Measurements from ENCODE around the gene EPAS1.

DNA sequence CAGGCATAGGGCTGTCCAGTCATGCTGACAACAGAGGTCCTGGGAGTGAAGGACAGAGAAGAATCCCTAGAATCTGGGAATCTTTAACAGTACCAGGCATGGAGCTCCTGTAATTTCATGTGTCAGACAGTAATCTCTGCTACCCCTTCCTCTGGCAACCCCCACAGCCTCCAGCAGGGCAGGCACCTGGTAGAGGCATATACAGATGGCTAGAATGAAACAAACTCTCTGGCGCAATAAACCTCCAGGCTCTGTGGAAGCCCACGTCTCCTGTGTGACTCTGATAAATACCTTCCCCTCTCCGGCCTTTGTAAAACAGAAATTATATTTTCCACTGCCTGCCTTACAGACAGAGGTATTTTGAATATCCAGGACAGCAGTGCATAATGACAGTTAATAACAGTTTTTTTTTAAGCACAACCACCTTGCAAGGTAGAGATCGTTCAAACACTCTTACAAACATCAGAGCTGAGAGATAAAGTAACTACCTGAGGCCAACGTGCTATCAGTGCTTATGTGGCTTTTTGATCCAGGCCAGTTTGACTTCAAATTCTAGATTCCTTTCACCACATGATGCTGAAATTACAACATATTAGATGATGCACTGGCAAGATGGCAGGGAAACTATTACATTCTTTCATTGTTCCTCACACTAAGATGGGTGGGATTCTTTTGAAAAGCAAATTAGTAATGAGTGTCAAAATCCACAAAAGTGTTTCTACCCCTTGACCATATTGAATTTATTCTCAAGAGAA is 134.5 kb downstream of the EPAS1 start:
- TF ChIP-seq ARNTL (CRISPR knock-in tag; IDR thresholded peaks at IDR 0.05; ENCODE audit: borderline replicate concordance, low read depth) = no peak
- no peak for TF ChIP-seq ZC3H10 (CRISPR knock-in tag; IDR thresholded peaks at IDR 0.05)
- TF ChIP-seq PATZ1 (CRISPR knock-in tag; IDR thresholded peaks at IDR 0.05; ENCODE audit: borderline replicate concordance) = no peak
- no peak for TF ChIP-seq ZNF565 (CRISPR knock-in tag; conservative IDR thresholded peaks at IDR 0.05; ENCODE audit: low read depth)
- no peak for TF ChIP-seq PPARA (CRISPR knock-in tag; IDR thresholded peaks at IDR 0.05; ENCODE audit: borderline replicate concordance)
- TF ChIP-seq ZNF70 (CRISPR knock-in tag; IDR thresholded peaks at IDR 0.05) = no peak
